ENCODE measurements around the gene CDCP2.

- no peak for TF ChIP-seq POLR2AphosphoS5 (IDR thresholded peaks at IDR 0.05)
- TF ChIP-seq CTCF (IDR thresholded peaks at IDR 0.05 in 8 of 11, conservative IDR thresholded peaks at IDR 0.05 in 3 of 11): no peak
Measured at GRCh38 chr1:54091666-54092065, 61.1 kb downstream of the CDCP2 start.

All from spleen (tissue), 7 donors.